Activated T-cell treated with anti-CD3 and anti-CD28 coated beads, Interleukin-2, amount 50 U/mL, for 4 hours (primary cell): Measurements from ENCODE around the gene SLC6A6. TPM values are rescaled to one million over a fixed set of nuclear protein-coding genes. Genes with fewer than 3 reads are reported as not detected.

Experiments used
- ATAC-seq, 2 donors: fragments of 200-7000 bp; cut with Tn5 transposase; one replicate each; pipeline ENCODE4 v1.10.0; 2021
- DNase-seq: peaks from one replicate; pipeline ENCODE4 v3.0.0-alpha.2; 2020
- H3K27me3 Mint-ChIP-seq: one replicate; pipeline ENCODE4 v1.8.0; 2021; ENCODE audit warnings: low read depth, mixed read lengths
- H3K36me3 Mint-ChIP-seq: one replicate; pipeline ENCODE4 v1.8.0; 2022; ENCODE audit warnings: mixed read lengths; ENCODE audit not compliant: insufficient read depth
- H3K4me1 Mint-ChIP-seq: one replicate; pipeline ENCODE4 v1.8.0; 2021; ENCODE audit warnings: low read depth, mixed read lengths
- H3K4me3 Mint-ChIP-seq: one replicate; pipeline ENCODE4 v1.8.0; 2021; ENCODE audit warnings: mild to moderate bottlenecking, moderate library complexity, mixed read lengths
- H3K9me3 Mint-ChIP-seq: one replicate; pipeline ENCODE4 v1.8.0; 2021; ENCODE audit warnings: mixed read lengths
- total RNA-seq, 3 donors: library from RNA; stranded (reverse); gene quantifications; one replicate each; pipeline ENCODE4 v1.2.1, GENCODE V29; 2021

SLC6A6 gene
- total RNA-seq, 3 donors from 2014 or later = 47.6 to 54.2 (median 51.2) TPM

- no peak for DNase-seq
- Mint-ChIP-seq H3K27me3 (peaks cover 4% of the 10 kb centered on the region), H3K4me3 (no peak overlapping the region), H3K36me3 (no peaks in the 10 kb centered on the region), H3K4me1 (peaks cover 2% of the 10 kb centered on the region), H3K9me3 (no peaks in the 10 kb centered on the region)
- no peak for ATAC-seq
Measured at GRCh38 chr3:14368146-14368545, 34.3 kb upstream of the SLC6A6 start.

GRCh38 chr3:14368885-14369284, 33.5 kb upstream of the SLC6A6 start:
- DNase-seq (no peak), ATAC-seq (no peak)
- Mint-ChIP-seq H3K4me3 (no peak overlapping the region), H3K4me1 (peaks cover 2% of the 10 kb centered on the region), H3K36me3 (no peaks in the 10 kb centered on the region), H3K9me3 (no peaks in the 10 kb centered on the region), H3K27me3 (peaks cover 4% of the 10 kb centered on the region)

- Mint-ChIP-seq H3K36me3 (no peaks in the 10 kb centered on the region), H3K27me3 (peaks cover 4% of the 10 kb centered on the region), H3K4me3 (no peak overlapping the region), H3K9me3 (no peaks in the 10 kb centered on the region), H3K4me1 (peaks cover 2% of the 10 kb centered on the region)
- DNase-seq (no peak), ATAC-seq (no peak)
Measured at GRCh38 chr3:14369675-14370669, 32.4 kb upstream of the SLC6A6 start.

GRCh38 chr3:14370720-14371572, 31.5 kb upstream of the SLC6A6 start:
- H3K36me3 Mint-ChIP-seq = no peaks in the 10 kb centered on the region
- H3K27me3 Mint-ChIP-seq = peaks cover 4% of the 10 kb centered on the region
- H3K9me3 Mint-ChIP-seq = no peaks in the 10 kb centered on the region
- H3K4me3 Mint-ChIP-seq = no peak overlapping the region
- H3K4me1 Mint-ChIP-seq = peaks cover 2% of the 10 kb centered on the region
- no peak for ATAC-seq
- no peak for DNase-seq

GRCh38 chr3:14371573-14372474, 30.6 kb upstream of the SLC6A6 start:
- Mint-ChIP-seq H3K4me1 (peaks cover 5% of the 10 kb centered on the region), H3K27me3 (peaks cover 4% of the 10 kb centered on the region), H3K4me3 (no peak overlapping the region), H3K9me3 (no peaks in the 10 kb centered on the region), H3K36me3 (no peaks in the 10 kb centered on the region)
- DNase-seq (no peak), ATAC-seq (no peak)

- ATAC-seq (no peak), DNase-seq (no peak)
- Mint-ChIP-seq H3K4me3 (no peak overlapping the region), H3K4me1 (peaks cover 12% of the 10 kb centered on the region), H3K36me3 (no peaks in the 10 kb centered on the region), H3K9me3 (no peaks in the 10 kb centered on the region), H3K27me3 (peaks cover 4% of the 10 kb centered on the region)
Measured at GRCh38 chr3:14372587-14372986, 29.8 kb upstream of the SLC6A6 start.

- Mint-ChIP-seq H3K9me3 (no peaks in the 10 kb centered on the region), H3K27me3 (peaks cover 4% of the 10 kb centered on the region), H3K36me3 (no peaks in the 10 kb centered on the region), H3K4me1 (peaks cover 20% of the 10 kb centered on the region), H3K4me3 (no peak overlapping the region)
- no peak for DNase-seq
- ATAC-seq = no peak
Measured at GRCh38 chr3:14373753-14374376, 28.5 kb upstream of the SLC6A6 start.

GRCh38 chr3:14374444-14374883, 27.9 kb upstream of the SLC6A6 start:
- Mint-ChIP-seq H3K4me1 (peaks cover 20% of the 10 kb centered on the region), H3K36me3 (no peaks in the 10 kb centered on the region), H3K9me3 (no peaks in the 10 kb centered on the region), H3K27me3 (peaks cover 4% of the 10 kb centered on the region), H3K4me3 (no peak overlapping the region)
- DNase-seq (no peak), ATAC-seq (no peak)

- Mint-ChIP-seq H3K9me3 (no peaks in the 10 kb centered on the region), H3K4me1 (peaks cover 20% of the 10 kb centered on the region), H3K4me3 (no peak overlapping the region), H3K36me3 (no peaks in the 10 kb centered on the region), H3K27me3 (peaks cover 4% of the 10 kb centered on the region)
- DNase-seq (no peak), ATAC-seq (no peak)
Measured at GRCh38 chr3:14375192-14375591, 27.2 kb upstream of the SLC6A6 start.

GRCh38 chr3:14376348-14377043, 25.9 kb upstream of the SLC6A6 start:
- no peaks in the 10 kb centered on the region for H3K36me3 Mint-ChIP-seq
- H3K4me1 Mint-ChIP-seq = peaks cover 20% of the 10 kb centered on the region
- H3K27me3 Mint-ChIP-seq = peaks cover 4% of the 10 kb centered on the region
- no peak overlapping the region for H3K4me3 Mint-ChIP-seq
- H3K9me3 Mint-ChIP-seq = no peaks in the 10 kb centered on the region
- ATAC-seq = no peak
- no peak for DNase-seq

GRCh38 chr3:14377044-14377837, 25.2 kb upstream of the SLC6A6 start:
- H3K27me3 Mint-ChIP-seq = peaks cover 4% of the 10 kb centered on the region
- H3K9me3 Mint-ChIP-seq = no peaks in the 10 kb centered on the region
- H3K4me1 Mint-ChIP-seq = peaks cover 18% of the 10 kb centered on the region
- no peak for ATAC-seq
- H3K4me3 Mint-ChIP-seq = no peak overlapping the region
- H3K36me3 Mint-ChIP-seq = no peaks in the 10 kb centered on the region
- DNase-seq = no peak

GRCh38 chr3:14377838-14378169, 24.6 kb upstream of the SLC6A6 start:
- Mint-ChIP-seq H3K27me3 (peaks cover 3% of the 10 kb centered on the region), H3K9me3 (no peaks in the 10 kb centered on the region), H3K4me3 (no peak overlapping the region), H3K4me1 (peaks cover 18% of the 10 kb centered on the region), H3K36me3 (no peaks in the 10 kb centered on the region)
- DNase-seq (no peak), ATAC-seq (peak; percentile 66 to 76)
